H9 (cell line): ENCODE measurements around the gene FREY1. TPM values are rescaled to one million over a fixed set of nuclear protein-coding genes. Genes with fewer than 3 reads are reported as not detected.

Experiments
- DNase-seq: peaks from one replicate; pipeline ENCODE4 v3.0.0-alpha.2; 2017
- H2AFZ ChIP-seq: one replicate; pipeline ENCODE4 v1.6.1; 2013; ENCODE audit warnings: mild to moderate bottlenecking, low read length, control low read depth, moderate library complexity
- H2AK5ac ChIP-seq: 2 replicates; pipeline ENCODE4 v1.6.1; 2013; ENCODE audit warnings: low read length, control low read depth, mixed read lengths; ENCODE audit not compliant: insufficient read length
- H2BK120ac ChIP-seq: one replicate; pipeline ENCODE4 v1.6.1; 2013; ENCODE audit warnings: low read depth, mild to moderate bottlenecking, low read length, control low read depth, inconsistent platforms; ENCODE audit not compliant: poor library complexity, severe bottlenecking
- H2BK12ac ChIP-seq: 2 replicates; pipeline ENCODE4 v1.6.1; 2013; ENCODE audit warnings: low read length, control low read depth, mixed read lengths, low read depth; ENCODE audit not compliant: insufficient read length
- H2BK15ac ChIP-seq: 2 replicates; pipeline ENCODE4 v1.6.1; 2013; ENCODE audit warnings: low read depth, low read length, control low read depth
- H2BK20ac ChIP-seq: one replicate; pipeline ENCODE4 v1.6.1; 2013; ENCODE audit warnings: low read depth, mild to moderate bottlenecking, low read length, control low read depth, inconsistent platforms; ENCODE audit not compliant: poor library complexity, severe bottlenecking
- H2BK5ac ChIP-seq: 2 replicates; pipeline ENCODE4 v1.6.1; 2013; ENCODE audit warnings: low read length, control low read depth, mixed read lengths; ENCODE audit not compliant: insufficient read length
- H3K14ac ChIP-seq: 2 replicates; pipeline ENCODE4 v1.6.1; 2013; ENCODE audit warnings: low read length, control low read depth; ENCODE audit not compliant: insufficient read depth
- H3K18ac ChIP-seq: 2 replicates; pipeline ENCODE4 v1.6.1; 2013; ENCODE audit warnings: low read depth, mild to moderate bottlenecking, mixed read lengths, low read length, control low read depth; ENCODE audit not compliant: insufficient read length
- H3K23ac ChIP-seq: 2 replicates; pipeline ENCODE4 v1.6.1; 2013; ENCODE audit warnings: low read length, control low read depth, mixed read lengths, low read depth; ENCODE audit not compliant: insufficient read length
- H3K23me2 ChIP-seq: 2 replicates; pipeline ENCODE4 v1.6.1; 2013; ENCODE audit warnings: low read depth, mild to moderate bottlenecking, mixed read lengths, low read length, control low read depth; ENCODE audit not compliant: insufficient read length, poor library complexity, severe bottlenecking
- H3K27ac ChIP-seq: 2 replicates; pipeline ENCODE4 v1.5.1; 2013; ENCODE audit warnings: low read length, control low read depth, mixed read lengths, low read depth; ENCODE audit not compliant: insufficient read length
- H3K27me3 ChIP-seq: 2 replicates; pipeline ENCODE4 v1.6.1; 2013; ENCODE audit warnings: low read length, control low read depth, inconsistent platforms; ENCODE audit not compliant: insufficient read depth
- H3K4ac ChIP-seq: 2 replicates; pipeline ENCODE4 v1.6.1; 2013; ENCODE audit warnings: low read depth, mild to moderate bottlenecking, control low read depth, inconsistent platforms, low read length, moderate library complexity
- H3K4me1 ChIP-seq: 2 replicates; pipeline ENCODE4 v1.6.1; 2013; ENCODE audit warnings: low read length, control low read depth, inconsistent platforms; ENCODE audit not compliant: insufficient read depth
- H3K4me2 ChIP-seq: 2 replicates; pipeline ENCODE4 v1.6.1; 2013; ENCODE audit warnings: low read length, control low read depth, mixed read lengths; ENCODE audit not compliant: insufficient read length, insufficient read depth
- H3K56ac ChIP-seq: 2 replicates; pipeline ENCODE4 v1.6.1; 2013; ENCODE audit warnings: low read depth, mild to moderate bottlenecking, mixed read lengths, low read length, control low read depth; ENCODE audit not compliant: insufficient read length
- H3K79me1 ChIP-seq: 2 replicates; pipeline ENCODE4 v1.6.1; 2013; ENCODE audit warnings: low read depth, mild to moderate bottlenecking, moderate library complexity, low read length, control low read depth, inconsistent platforms; ENCODE audit not compliant: insufficient read depth, poor library complexity, severe bottlenecking
- H3K79me2 ChIP-seq: 2 replicates; pipeline ENCODE4 v1.6.1; 2013; ENCODE audit warnings: low read length, control low read depth, inconsistent platforms; ENCODE audit not compliant: insufficient read depth
- H3K9ac ChIP-seq: 2 replicates; pipeline ENCODE4 v1.6.1; 2013; ENCODE audit warnings: low read length, control low read depth, mixed read lengths; ENCODE audit not compliant: insufficient read length; ENCODE audit errors: extremely low read depth
- H3K9me3 ChIP-seq: one replicate; pipeline ENCODE4 v1.6.1; 2013; ENCODE audit warnings: low read depth, low read length, inconsistent platforms; ENCODE audit not compliant: control insufficient read depth
- H3T11ph ChIP-seq: one replicate; pipeline ENCODE4 v1.6.1; 2013; ENCODE audit warnings: mild to moderate bottlenecking, low read length, control low read depth, inconsistent platforms
- H4K20me1 ChIP-seq: one replicate; pipeline ENCODE4 v1.6.1; 2013; ENCODE audit not compliant: control insufficient read depth, insufficient read length, insufficient read depth
- H4K5ac ChIP-seq: 2 replicates; pipeline ENCODE4 v1.6.1; 2013; ENCODE audit warnings: low read depth, mild to moderate bottlenecking, mixed read lengths, low read length, control low read depth; ENCODE audit not compliant: insufficient read length
- H4K8ac ChIP-seq: replicated peaks from 2 replicates; pipeline ENCODE4 v1.6.1; 2013; ENCODE audit warnings: low read length, control low read depth, mixed read lengths, low read depth; ENCODE audit not compliant: insufficient read length
- H4K91ac ChIP-seq: 2 replicates; pipeline ENCODE4 v1.6.1; 2013; ENCODE audit warnings: low read depth, mild to moderate bottlenecking, moderate library complexity, mixed read lengths, low read length, control low read depth; ENCODE audit not compliant: insufficient read length
- H3K27ac Mint-ChIP-seq, 3 experiments: 2 replicates in 2 of 3; 3 replicates in 1 of 3; pipeline ENCODE4 v1.8.0; 2020 to 2021; ENCODE audit warnings: mixed read lengths in 3 of 3, mild to moderate bottlenecking in 1 of 3, moderate library complexity in 1 of 3
- H3K27me3 Mint-ChIP-seq: 2 replicates; pipeline ENCODE4 v1.8.0; 2021; ENCODE audit warnings: low read depth, mild to moderate bottlenecking, moderate library complexity, mixed read lengths
- H3K36me3 Mint-ChIP-seq, 3 experiments: 2 replicates in 2 of 3; 3 replicates in 1 of 3; pipeline ENCODE4 v1.8.0; 2020 to 2021; ENCODE audit warnings: low read depth in 3 of 3, mixed read lengths in 3 of 3; ENCODE audit not compliant: insufficient read depth in 1 of 3
- H3K4me1 Mint-ChIP-seq, 2 experiments: 2 replicates each; pipeline ENCODE4 v1.8.0; 2020; ENCODE audit warnings: mixed read lengths in 2 of 2
- H3K4me3 Mint-ChIP-seq, 2 experiments: 2 replicates in 1 of 2; 3 replicates in 1 of 2; pipeline ENCODE4 v1.8.0; 2020 to 2021; ENCODE audit warnings: mild to moderate bottlenecking in 2 of 2, mixed read lengths in 2 of 2, moderate library complexity in 1 of 2
- H3K9me3 Mint-ChIP-seq, 2 experiments: 2 replicates in 1 of 2; 3 replicates in 1 of 2; pipeline ENCODE4 v1.8.0; 2020; ENCODE audit warnings: mild to moderate bottlenecking in 2 of 2, mixed read lengths in 2 of 2, moderate library complexity in 1 of 2
- WGBS: extraction: QIAGEN DNeasy Blood & Tissue Kit; methylation state at CpG from one replicate; pipeline ENCODE4 v1.1.7; 2013; ENCODE audit warnings: missing lambda C conversion rate, low lambda C conversion rate, mixed read lengths; ENCODE audit not compliant: insufficient read length; ENCODE audit errors: extremely low coverage; 5-methylcytosine and 5-hydroxymethylcytosine counted together
- total RNA-seq: library from RNA; stranded (reverse); gene quantifications from 2 replicates; pipeline ENCODE4 v1.2.1, GENCODE V29; 2021
- TF ChIP-seq, protein P1 (sequence below): fragments of 200-600 bp; sonication (generic); conservative IDR thresholded peaks from 3 replicates; pipeline ENCODE4 v1.8.0; 2021; ENCODE audit warnings: antibody characterized with exemption, mild to moderate bottlenecking

Gene FREY1
- total RNA-seq, 1 experiment from 2014 or later = 2.1 TPM

DNA sequence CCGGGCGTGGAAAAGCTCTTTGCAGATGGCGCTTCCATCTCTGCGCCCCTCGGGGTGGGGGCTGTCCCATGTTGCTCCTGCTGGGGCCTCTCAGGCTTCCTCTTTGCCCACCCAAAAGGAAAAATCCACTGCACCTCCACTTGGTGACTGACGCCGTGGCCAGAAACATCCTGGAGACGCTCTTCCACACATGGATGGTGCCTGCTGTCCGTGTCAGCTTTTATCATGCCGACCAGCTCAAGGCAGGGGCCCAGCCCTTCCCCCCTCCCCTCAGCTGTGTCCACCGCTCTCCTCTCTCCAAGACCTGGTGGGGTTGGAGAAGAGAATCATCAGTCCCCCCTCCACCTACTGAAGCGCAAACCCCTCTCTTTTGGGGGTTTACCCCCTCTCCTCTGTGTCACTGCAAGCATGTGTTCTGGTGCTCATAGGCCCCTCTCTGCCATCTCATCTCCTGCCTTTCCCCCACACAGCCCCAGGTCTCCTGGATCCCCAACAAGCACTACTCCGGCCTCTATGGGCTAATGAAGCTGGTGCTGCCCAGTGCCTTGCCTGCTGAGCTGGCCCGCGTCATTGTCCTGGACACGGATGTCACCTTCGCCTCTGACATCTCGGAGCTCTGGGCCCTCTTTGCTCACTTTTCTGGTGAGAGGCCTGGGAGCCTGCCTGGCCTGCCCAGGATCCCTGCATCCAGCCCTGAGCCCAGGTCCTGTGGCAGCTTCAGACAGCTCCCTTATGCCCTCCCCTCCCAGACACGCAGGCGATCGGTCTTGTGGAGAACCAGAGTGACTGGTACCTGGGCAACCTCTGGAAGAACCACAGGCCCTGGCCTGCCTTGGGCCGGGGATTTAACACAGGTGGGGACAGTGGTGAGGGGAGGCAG, 17.2 kb upstream of the FREY1 start:
- Histone ChIP-seq H2BK20ac (no peak overlapping the region), H2AFZ (no peak overlapping the region), H2BK12ac (no peak overlapping the region), H3K4ac (no peak overlapping the region), H3K23ac (no peak overlapping the region), H4K5ac (no peak overlapping the region), H3K79me2 (no peaks in the 10 kb centered on the region; the same call in 1 of the 2 replicates), H3K27me3 (no peaks in the 10 kb centered on the region; the same call in 1 of the 2 replicates), H2BK15ac (no peak overlapping the region), H3K4me1 (no peaks in the 10 kb centered on the region), H3K14ac (no peak overlapping the region), H2BK5ac (no peak overlapping the region), H3K9me3 (no peaks in the 10 kb centered on the region), H3K18ac (no peak overlapping the region), H4K8ac (no peak overlapping the region), H3K9ac (no peak overlapping the region), H2AK5ac (no peak overlapping the region), H3K23me2 (peaks cover 5% of the 10 kb centered on the region), H3K56ac (no peak overlapping the region), H4K91ac (no peak overlapping the region), H4K20me1 (no peaks in the 10 kb centered on the region), H3K79me1 (no peaks in the 10 kb centered on the region), H3K27ac (no peak overlapping the region), H3T11ph (no peak overlapping the region), H2BK120ac (no peak overlapping the region), H3K4me2 (no peak overlapping the region)
- peak overlapping the region; percentile 64 to 72 for H3K4me3 Mint-ChIP-seq
- peaks cover 30 to 36% of the 10 kb centered on the region in 2 experiments for H3K4me1 Mint-ChIP-seq
- peak; percentile 20 for DNase-seq
- peaks cover 22 to 48% (median 44%) of the 10 kb centered on the region in 3 experiments for H3K36me3 Mint-ChIP-seq
- TF ChIP-seq, protein P1, sequence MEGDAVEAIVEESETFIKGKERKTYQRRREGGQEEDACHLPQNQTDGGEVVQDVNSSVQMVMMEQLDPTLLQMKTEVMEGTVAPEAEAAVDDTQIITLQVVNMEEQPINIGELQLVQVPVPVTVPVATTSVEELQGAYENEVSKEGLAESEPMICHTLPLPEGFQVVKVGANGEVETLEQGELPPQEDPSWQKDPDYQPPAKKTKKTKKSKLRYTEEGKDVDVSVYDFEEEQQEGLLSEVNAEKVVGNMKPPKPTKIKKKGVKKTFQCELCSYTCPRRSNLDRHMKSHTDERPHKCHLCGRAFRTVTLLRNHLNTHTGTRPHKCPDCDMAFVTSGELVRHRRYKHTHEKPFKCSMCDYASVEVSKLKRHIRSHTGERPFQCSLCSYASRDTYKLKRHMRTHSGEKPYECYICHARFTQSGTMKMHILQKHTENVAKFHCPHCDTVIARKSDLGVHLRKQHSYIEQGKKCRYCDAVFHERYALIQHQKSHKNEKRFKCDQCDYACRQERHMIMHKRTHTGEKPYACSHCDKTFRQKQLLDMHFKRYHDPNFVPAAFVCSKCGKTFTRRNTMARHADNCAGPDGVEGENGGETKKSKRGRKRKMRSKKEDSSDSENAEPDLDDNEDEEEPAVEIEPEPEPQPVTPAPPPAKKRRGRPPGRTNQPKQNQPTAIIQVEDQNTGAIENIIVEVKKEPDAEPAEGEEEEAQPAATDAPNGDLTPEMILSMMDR = no peak
- no peaks in the 10 kb centered on the region; a peak in 1 of 5 replicates for H3K9me3 Mint-ChIP-seq
- peak overlapping the region in 1 of 3 experiments; percentile 15; a peak in 2 of 7 replicates for H3K27ac Mint-ChIP-seq
- peaks cover 2% of the 10 kb centered on the region; the same call in 1 of the 2 replicates for H3K27me3 Mint-ChIP-seq
- WGBS = no CpG with 5 or more reads among the region's 22 CpGs
